Activated CD4-positive, CD25-positive, alpha-beta regulatory T cell treated with anti-CD3 and anti-CD28 coated beads, Interleukin-2, amount 50 U/mL, for 24 hours (primary cell): ENCODE measurements around the gene PRPF19.

Source experiments
- ATAC-seq, 2 donors: fragments of 150-1000 bp; cut with Tn5 transposase; one replicate each; pipeline ENCODE4 v1.10.0; 2021; ENCODE audit warnings: mild to moderate bottlenecking in 1 of 2, moderate library complexity in 1 of 2

PRPF19 gene

DNA sequence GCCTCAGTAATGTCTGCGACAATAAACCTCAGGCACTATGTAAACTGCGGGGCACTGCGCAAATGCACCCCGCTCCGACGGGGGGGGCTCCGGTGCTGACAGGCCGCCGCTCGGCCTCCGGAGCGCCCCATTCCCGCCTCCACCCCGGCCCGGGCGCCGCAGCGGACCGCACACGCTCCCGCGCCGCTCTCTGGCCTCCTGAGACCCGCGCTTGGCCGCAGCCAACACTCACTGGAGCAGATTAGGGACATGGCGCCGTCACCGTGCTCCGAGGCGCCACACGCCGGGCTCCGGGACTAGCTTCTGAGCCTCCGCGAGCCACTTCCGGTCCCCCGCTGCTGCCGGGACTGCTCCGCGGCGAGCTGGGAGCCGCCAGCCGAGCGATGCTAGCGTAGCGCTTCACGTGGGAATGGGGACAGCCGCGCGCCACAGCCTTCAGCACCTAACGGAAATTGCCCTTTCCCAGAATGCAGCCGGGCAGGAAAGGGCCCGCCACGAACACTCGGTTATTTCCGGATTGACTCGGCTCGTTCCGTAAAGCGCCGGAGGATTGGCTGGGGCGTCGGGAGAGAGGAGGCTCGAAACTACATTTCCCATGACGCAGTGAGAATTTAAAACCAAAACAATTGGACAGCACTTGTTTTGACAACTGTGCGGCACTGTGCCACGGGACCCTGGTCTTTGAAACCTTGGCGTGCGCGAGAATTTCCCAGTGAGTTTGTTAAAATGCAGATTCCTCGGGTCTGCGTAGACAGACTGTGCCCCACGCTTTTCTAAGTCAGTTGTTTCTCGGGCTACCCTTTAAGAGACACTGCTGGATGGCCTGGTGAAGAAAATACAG is at the start of gene PRPF19:
TSS of gene PRPF19 (minus strand) at position 454 of the 841 bp plus-strand sequence. CDS start at position 251, 203 bp downstream.
- peak; percentile 91 to 92 for ATAC-seq

DNA sequence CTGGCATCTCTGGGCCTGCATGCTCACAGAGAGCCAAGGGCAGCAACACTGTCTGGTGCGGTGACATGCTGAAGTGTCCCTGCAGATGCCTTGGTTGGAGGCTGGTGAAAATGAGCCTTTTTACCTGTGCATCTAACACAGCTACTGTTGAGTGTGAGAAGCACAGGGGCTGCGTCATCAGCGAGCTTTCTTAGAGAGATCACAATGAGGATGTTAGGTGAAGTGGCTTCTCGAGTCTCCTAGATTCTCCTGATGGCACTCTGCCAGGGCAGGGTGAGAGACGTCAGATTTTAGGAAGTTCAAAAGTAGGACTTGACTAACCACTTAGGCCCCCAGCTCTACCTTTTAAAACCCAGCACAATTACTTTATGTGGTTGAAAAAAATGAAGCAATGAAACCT is 49.2 kb upstream of the PRPF19 start:
- ATAC-seq: no peak

DNA sequence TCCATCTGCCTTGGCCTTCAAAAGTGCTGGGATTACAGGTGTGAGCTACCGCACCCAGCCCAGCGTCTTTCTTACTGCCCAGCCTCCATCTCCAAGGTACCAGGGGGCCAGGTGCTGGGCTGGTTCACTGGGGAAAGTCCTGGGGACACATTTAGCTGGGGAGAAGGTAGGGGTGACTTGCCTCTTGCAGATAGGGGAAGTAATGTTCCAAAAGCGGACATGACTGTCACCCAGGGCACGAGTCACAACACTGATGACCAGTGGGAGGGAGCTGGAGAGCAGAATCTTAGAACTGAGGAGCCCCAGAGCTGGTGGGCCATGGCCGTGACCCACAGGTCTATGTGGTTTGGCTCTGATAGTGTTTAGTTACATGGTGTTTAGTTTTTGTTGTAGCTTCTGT is 48.0 kb upstream of the PRPF19 start:
- no peak for ATAC-seq

DNA sequence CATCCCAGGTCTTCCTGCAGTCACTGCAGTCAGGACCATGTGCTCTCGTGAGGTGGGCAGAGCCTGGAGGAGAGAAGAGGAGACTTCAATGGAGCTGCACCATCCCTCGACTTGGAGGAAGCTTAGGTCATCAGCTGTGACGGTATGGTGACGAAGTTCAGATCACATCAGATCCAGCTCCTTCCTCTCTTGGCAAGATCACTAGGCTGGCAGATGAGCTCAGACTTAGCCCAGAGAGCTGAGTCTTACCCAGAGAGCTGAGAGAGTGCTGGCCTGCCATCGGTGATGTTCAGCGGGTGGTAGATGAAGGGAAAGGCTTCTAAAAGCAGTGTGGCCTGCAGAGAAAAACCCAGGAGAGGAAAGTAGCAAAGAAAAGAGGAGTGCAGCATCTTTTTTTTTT is 47.4 kb upstream of the PRPF19 start:
- no peak for ATAC-seq

DNA sequence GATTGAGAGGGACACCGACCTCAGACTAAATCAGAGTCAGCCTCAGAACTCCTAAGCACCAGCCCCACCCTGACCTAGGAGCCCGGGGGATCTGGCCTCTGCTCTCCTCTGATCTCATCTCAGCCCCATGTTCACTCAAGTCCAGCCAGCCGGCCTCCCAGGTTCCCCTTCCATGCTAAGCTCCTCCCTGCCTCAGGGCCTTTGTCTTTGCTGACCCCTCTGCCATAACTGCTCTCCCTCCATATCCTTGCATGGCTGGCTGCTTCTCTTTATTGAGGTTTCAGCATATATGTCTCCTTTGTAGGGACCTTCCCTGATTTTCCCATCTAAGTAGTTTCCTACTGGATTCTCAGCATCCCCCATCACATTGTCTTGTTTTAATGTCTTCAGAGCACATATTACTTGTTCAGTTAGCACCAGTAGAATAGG is 46.4 kb upstream of the PRPF19 start:
- no peak for ATAC-seq

DNA sequence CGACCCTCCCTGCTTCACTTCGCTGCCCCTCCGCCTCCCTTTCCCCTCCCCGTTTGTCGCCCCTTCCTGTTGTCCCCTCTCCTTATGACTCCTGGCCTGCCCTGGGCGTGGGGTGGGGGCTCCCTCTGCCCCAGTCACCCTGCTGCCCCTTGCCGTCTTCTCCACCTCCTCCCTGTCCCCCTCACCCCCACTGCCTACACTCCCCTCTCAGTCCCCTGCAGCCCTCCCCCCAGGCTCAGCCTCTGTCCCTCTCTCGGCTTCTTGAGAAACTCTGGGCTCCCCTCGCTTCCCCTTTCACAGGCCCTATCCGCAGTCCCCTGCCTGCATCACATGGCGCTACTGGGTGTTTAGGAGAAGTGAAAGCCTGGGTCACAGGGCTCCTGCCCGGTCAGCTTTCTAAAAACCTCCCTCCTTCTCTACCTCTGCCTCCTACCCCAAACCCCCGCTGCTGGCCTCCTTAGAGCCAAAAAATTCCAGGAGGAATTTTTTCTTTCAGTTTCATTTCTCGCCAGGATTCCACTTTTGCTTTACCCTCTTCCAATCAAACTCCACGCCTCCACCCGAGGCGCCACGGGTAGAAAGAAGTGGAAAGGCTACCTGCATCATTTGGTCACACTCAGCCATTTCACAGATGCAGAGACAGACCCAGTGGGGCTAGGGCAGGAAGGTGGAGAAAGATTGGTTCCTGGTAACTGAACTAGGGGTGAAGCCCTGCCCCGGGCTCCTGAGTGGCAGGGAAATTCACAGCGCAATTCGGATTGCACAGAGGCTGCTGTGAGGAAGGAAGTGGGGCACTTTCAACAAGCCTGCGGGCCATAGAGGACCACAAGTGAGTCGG is 45.7 kb upstream of the PRPF19 start, which contains the start of gene SLC15A3:
TSS of gene SLC15A3 (minus strand) at position 273 of the 838 bp plus-strand sequence. CDS start 625 bp downstream, outside the sequence.
- ATAC-seq: peak; percentile 52 to 67

DNA sequence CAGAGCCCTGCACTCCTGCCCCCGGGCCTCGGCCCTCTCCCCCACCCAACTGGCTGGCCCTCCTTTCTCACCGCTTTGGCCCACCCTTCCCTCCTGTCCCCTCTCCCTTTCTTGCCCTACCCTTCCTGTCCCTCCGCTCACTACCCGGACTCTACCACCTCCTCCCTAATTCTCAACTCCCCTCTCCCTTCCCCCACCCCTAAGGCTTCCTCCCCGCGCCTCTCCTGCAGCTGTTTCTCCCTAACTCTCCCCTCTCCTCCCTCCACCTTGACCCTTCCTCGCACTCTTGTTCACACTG is 45.2 kb upstream of the PRPF19 start:
- ATAC-seq: no peak

DNA sequence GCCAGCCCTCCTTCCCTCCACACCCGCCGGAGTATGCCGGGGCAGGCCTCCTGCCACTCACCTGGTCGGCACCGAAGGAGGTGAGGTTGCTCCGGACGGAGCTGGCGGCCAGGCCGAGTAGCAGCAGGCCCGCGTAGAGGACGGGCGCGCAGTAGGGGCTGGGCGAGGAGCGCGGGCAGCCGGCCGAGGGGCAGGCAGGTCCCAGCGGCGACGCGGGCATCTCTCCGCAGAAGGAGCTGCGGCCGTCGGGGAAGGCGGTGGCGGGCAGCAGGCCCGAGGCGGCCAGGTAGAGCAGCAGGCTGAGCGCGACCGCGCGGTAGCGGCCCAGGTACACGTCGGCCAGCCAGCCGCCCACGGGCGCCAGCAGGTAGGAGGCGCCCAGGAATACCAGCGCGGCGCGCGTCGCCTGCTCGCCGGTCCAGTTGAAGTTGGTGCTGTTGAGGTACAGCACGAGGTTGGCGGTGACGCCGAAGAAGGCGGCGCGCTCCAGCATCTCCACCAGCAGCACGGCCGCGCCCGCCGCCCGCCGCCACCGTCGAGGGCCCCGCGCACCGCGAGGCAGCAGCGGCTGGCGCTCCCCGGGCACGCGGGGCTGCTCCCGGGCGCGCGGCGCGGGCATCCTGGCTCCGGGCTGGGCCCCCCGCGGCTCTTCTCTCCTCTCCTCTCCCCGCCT is 44.7 kb upstream of the PRPF19 start:
- peak in 1 of 2 donors; percentile 39 for ATAC-seq

DNA sequence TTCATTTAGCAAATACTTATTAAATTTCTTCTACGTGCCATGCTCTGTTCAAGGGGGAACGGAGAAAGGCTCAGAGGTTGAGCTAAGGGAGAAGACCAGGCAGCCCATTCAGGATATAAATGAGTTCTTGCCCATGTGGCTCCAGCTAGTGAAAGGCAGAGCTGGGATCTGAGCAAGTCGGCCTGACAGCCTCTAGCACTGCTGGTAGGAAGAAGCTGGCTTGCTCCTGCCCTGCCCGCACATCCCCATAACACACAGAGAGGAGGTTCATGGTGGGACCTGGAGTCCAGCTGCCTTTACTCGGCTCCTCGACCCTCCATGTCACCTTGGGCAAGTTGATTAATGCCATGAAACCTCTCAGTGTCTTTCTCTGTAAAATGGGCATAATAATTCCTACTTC is 43.6 kb upstream of the PRPF19 start:
- no peak for ATAC-seq

DNA sequence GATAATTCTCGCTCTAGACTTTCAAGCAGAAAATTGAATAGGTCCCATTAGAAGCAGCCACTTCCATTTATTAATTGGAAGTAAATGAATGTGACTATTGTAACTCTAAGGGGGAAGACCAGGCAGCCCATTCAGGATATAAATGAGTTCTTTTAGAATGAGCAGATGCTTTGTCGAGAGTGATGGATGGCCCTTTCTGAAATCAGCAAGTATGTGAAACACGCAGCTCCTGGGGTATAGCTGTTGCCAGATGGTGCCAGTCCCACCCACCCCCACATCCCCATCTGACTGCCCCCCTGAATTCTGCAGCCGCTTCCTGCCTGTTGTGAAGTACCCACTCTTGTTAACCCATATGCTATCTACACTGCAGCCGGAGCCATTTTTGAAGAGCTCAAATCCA is 41.9 kb upstream of the PRPF19 start:
- no peak for ATAC-seq

DNA sequence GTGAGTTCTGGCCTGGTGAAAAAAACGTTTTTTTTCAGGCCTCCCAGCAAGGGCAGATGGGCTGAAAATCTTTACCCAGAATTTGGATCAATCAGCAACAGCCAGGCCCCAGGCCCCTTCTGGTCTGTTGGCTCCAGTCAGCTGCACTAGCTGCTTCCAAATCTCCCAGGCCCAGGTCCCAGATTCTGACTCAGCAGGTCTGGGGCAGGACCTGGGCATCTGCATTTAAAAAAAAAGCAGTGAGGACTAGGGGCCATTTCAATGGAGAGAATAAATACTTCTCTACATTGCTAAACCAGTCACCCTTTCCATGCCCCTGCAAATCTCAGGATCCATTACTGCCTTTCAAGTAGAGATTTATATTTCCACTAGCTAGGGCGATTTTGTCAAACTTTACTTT is 41.3 kb upstream of the PRPF19 start:
- ATAC-seq: no peak

DNA sequence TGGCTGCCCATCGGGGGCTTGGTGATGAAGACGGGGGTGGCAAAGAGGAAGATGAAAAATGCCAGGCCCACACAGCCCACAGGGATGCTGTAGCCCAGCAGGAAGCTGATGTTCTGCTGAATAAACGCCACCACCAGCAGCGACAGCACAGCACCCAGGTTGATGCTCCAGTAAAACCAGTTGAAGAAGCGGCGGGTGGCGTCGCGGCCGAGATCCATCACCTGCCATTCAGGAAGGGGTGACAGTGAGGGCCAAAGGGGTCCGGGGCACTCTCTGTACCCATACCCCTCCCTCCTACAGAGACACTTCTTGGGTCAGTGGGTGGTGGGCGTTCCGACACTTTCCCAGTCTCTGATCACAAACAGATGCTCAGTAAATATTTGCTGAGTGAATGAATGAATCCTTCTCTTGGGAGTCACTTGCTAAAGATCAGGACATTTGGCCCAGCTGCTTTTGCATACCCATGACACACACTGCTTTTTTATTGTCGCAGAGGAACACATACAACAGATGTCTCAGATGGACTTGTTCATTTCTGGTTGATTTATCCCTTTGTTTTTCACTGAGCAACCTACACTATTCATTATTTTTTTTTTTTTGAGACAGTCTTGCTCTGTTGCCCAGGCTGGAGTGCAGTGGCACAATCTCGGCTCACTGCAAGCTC is 40.3 kb upstream of the PRPF19 start:
- no peak for ATAC-seq

DNA sequence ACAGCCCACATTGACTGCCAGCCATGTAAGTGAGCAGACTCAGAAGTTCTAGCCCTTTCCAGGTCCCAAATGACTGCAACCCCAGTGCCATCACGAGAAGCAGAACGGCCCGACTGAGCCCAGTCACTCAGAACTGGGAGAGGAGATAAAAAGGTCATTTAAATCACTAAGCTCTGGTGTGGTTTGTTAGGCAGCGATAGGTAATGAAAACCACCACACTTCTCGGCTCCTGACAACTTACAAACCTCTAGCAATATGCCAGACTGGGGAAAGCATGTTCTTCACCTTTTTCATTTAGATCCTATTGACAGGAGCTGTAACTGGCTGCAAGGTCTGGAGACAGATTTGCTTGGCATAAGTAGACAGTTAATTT is 38.9 kb upstream of the PRPF19 start:
- no peak for ATAC-seq

DNA sequence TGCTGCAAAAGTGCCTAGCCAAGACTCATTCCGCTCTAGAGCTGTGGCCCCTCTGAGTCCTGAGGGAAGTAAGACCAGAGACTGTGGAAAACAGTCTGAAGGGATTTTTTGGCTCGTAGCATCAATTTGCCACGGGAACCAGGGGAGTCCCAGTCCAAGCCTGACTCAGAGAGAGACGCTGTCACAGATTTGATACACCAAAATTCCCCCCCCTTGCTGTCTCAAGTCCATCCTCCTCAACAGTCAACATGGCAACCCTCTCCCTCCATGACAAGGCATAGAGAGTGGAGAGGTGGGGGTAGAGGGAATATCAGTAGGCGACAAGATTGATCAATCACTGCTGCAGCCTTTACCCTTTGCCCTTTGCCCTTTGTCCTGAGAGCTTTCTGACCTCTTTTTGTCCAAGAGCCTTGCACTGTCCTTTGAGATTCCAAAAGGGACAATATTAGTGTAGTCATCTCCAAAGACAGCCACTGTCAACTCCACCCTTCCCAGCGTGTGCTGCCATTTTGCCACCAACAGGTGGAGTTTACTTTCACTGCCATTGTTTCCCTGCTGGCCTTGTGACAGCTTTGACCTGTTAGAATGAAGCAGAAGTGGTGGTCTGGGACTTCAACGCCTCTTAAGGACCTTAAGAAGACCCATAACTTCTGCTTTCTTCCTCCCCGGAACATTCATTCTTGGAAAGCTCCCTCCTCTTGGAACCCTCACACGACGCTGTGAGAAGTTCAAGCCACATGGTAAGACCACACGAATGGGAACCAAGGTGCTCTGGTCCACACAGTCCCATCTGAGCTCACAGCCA is 38.3 kb upstream of the PRPF19 start:
- ATAC-seq: peak; percentile 28 to 43

DNA sequence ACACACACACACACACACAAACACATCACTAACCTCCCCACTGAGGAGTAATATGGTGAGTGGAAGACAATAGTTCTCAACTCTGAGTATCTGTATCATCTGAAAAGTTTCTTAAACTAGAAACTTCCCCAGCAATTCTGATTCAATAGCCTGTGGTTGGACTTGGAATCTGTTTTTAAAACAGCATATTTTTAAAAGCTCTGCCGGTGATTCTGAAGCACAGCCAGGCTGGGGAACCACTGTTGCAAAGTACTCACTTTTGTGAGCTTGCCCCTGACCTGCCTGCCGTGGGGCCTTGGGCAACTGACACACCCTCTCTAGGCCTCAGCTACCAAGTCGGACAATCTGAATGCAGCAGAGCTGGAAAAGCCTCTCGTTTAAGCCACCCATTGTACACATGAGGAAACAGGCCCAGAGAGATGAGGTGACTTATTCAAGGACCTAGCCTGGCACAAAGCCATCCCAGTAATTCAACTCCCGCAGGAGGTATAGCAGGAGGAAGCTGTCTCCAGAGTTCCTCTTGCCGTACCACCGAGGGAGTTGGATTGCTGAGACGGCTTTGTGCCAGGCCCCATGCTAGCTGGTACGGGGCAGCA is 36.7 kb upstream of the PRPF19 start:
- no peak for ATAC-seq

DNA sequence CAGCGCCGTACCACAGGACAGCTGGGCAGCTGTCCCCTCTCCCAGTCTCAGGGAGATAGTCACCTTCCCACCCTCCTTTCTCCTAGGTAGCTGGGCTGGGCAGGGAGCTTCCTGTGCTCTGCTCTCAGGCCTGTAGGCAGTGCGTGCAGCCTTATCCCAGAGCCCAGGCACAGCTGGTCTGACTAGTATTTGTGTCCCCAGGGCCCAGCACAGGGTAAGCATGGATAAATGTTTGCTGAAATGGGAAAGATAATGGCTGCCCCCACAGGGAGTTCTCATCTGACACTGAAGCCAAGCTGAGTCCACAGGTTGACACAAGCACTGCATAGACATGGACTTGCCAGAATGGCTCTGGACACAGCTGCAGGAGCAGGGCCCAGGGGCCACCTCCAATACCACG is 35.8 kb upstream of the PRPF19 start:
- no peak for ATAC-seq

DNA sequence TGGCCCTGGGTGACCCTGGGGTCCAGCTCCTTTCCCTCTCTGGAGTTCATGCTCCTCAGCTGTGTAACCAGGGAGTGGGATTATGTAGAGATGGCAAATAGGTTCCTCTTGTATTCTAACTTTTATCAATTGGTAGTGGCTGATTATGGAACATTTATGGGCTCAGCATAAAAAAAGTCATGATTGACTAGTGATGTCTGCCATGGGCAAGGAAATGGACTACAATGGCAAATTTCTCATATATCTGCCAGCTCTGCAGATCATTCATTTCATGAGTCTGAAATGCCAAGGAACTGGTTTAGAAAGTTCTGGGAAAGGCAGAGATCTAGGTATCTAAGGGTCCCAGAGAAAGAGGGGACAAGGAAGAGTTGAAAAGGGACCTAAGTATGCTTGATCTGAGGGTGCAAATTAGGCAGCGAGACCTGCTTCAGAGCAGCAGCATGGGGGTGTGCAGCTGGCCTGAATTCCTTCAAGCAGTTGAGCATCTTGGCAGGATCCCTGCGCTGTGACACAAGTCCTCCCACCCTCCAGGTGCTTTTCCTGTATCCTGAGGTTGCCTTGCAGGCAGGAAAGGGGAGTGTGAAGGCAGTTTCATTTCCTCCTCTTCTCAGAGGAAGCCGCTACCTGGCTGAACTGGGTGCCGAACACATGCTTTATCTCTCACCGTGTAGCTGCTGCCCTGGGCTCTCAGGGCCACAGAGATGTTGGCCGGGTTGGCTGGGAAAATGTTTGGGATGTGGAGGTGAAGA is 35.2 kb upstream of the PRPF19 start:
- ATAC-seq: no peak

DNA sequence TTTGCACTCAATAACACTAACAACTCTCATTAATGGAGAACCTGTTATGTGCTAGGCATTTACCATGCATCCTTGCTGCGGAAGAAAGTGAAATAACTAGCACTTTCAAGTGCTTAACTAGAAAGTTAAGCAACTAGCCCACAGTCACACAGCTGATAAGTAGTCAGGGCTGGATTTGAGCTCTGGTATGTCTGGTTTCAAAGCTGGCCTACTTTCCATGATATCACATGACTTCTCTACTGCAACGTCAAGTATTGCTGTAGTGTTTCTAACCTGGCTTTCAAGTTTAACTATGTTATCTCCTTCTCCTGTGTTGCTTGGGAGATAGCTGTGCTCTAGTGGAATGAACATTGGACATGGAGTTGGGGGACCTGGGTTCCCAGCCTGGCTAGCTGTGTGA is 33.5 kb upstream of the PRPF19 start:
- ATAC-seq: peak in 1 of 2 donors; percentile 7

DNA sequence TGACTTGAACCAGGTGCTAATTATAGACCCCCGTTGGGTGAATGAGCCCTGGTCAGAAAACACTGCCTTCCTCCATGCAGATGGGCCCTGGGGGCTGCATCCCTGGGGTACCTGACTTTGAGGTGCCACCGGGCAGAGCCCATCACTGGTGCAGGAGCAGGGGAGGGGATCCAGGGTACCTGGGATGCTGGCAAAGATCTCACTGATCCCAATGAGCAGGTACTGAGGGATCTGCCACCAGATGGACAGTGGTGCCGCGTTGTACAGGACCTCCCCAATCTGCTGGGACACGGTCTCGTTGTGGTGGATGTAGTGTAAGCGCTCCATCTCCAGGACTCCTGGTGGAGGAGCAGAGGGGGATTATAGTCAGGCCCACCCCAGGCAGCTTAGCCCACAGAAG is 32.9 kb upstream of the PRPF19 start:
- no peak for ATAC-seq

DNA sequence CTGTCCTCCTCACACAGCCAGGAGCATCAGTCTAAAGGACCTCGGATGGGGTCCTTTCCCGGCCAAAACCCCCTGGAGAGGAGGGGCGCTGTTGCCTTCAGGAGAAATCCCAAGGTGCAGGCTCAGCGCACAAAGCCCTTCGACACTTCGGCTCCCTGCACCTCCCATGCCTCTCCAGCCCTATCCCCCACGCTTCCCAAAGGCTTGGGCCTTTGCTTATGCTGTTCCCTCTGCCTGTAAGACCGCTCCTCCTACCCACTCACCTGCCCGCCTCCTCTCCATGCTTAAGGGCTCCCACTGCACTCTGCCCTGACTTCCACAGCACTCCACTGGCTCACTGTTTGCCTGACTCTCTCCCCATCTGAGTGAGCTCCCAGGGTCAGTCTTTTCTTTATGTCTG is 32.1 kb upstream of the PRPF19 start:
- no peak for ATAC-seq

DNA sequence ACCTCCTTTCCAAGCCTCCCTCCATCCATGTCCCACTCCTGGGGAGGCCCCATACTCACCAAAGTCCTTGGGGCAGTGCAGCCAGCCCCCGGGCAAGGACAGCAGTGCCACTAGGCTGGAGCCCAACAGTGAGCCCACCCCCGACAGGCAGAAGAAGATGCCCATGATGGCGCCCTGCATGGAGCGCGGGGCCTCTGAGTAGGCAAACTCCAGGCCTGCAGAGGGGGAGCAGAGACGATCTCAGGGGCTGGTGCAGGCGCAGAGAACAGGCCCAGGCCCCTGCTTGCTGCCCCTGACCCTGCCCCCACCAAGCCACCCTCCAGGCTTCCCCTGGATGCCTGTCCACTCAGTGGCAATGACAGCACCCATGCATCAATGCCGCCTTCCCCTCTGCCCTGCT is 31.4 kb upstream of the PRPF19 start:
- ATAC-seq: no peak
